Colon (tissue), 2 donors: Measurements from ENCODE around the gene NBPF10.
"Not testable (repeated sequence)": the region's sequence is repeated elsewhere in the genome, so short reads cannot be mapped to it uniquely, and the experiment has no call there.

Experiments
- FAIRE-seq: peaks from 2 replicates; lab custom pipeline; 2012; peaks lifted over from hg19 to GRCh38; lab: Jason Lieb, UNC
- donor health status: control.
- donor health status: control.

NBPF10 gene, protein sequence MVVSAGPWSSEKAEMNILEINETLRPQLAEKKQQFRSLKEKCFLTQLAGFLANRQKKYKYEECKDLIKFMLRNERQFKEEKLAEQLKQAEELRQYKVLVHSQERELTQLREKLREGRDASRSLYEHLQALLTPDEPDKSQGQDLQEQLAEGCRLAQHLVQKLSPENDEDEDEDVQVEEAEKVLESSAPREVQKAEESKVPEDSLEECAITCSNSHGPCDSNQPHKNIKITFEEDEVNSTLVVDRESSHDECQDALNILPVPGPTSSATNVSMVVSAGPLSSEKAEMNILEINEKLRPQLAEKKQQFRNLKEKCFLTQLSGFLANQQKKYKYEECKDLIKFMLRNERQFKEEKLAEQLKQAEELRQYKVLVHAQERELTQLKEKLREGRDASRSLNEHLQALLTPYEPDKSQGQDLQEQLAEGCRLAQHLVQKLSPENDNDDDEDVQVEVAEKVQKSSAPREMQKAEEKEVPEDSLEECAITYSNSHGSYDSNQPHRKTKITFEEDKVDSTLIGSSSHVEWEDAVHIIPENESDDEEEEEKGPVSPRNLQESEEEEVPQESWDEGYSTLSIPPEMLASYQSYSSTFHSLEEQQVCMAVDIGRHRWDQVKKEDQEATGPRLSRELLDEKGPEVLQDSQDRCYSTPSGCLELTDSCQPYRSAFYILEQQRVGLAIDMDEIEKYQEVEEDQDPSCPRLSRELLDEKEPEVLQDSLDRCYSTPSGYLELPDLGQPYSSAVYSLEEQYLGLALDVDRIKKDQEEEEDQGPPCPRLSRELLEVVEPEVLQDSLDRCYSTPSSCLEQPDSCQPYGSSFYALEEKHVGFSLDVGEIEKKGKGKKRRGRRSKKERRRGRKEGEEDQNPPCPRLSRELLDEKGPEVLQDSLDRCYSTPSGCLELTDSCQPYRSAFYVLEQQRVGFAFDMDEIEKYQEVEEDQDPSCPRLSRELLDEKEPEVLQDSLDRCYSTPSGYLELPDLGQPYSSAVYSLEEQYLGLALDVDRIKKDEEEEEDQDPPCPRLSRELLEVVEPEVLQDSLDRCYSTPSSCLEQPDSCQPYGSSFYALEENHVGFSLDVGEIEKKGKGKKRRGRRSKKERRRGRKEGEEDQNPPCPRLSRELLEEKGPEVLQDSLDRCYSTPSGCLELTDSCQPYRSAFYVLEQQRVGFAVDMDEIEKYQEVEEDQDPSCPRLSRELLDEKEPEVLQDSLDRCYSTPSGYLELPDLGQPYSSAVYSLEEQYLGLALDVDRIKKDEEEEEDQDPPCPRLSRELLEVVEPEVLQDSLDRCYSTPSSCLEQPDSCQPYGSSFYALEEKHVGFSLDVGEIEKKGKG (N-terminal part only)

GRCh38 chr1:146144465-146144864, at the start of gene NBPF10:
TSS of gene NBPF10 (minus strand) at chr1:146144804. CDS start at chr1:146144769, 35 bp downstream.
- FAIRE-seq = not testable (repeated sequence)

DNA sequence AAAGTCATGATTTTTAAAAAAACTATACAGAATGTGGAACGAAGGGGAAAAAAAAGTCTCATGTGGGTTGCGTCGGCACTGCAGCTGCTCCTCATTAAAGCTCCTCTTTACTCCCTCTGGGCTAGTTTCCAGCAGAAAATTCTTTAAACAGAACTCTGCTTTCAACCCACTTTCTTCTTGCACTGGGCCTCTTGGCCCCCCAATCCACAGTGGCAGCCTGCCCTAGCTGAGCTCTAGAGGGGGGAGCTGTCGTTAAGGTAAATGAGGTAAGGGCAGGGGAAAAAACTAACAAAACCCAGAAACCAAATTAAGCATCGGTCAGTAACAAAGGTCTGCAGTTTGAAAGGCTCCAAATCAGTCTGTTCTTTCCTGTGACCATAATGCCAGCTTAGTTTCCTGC, 29.9 kb upstream of the NBPF10 start:
- not testable (repeated sequence) for FAIRE-seq

GRCh38 chr1:146167740-146168139, 23.1 kb upstream of the NBPF10 start:
- not testable (repeated sequence) for FAIRE-seq

- FAIRE-seq = not testable (repeated sequence)
Measured at GRCh38 chr1:146167273-146167672, 22.7 kb upstream of the NBPF10 start.
